H9 (cell line): ENCODE measurements around the gene PEMT. TPM values are rescaled to one million over a fixed set of nuclear protein-coding genes. Genes with fewer than 3 reads are reported as not detected.

Experiments used
- DNase-seq: peaks from one replicate; pipeline ENCODE4 v3.0.0-alpha.2; 2017
- H2AFZ ChIP-seq: one replicate; pipeline ENCODE4 v1.6.1; 2013; ENCODE audit warnings: mild to moderate bottlenecking, low read length, control low read depth, moderate library complexity
- H2AK5ac ChIP-seq: 2 replicates; pipeline ENCODE4 v1.6.1; 2013; ENCODE audit warnings: low read length, control low read depth, mixed read lengths; ENCODE audit not compliant: insufficient read length
- H2BK120ac ChIP-seq: one replicate; pipeline ENCODE4 v1.6.1; 2013; ENCODE audit warnings: low read depth, mild to moderate bottlenecking, low read length, control low read depth, inconsistent platforms; ENCODE audit not compliant: poor library complexity, severe bottlenecking
- H2BK12ac ChIP-seq: 2 replicates; pipeline ENCODE4 v1.6.1; 2013; ENCODE audit warnings: low read length, control low read depth, mixed read lengths, low read depth; ENCODE audit not compliant: insufficient read length
- H2BK15ac ChIP-seq: 2 replicates; pipeline ENCODE4 v1.6.1; 2013; ENCODE audit warnings: low read depth, low read length, control low read depth
- H2BK20ac ChIP-seq: one replicate; pipeline ENCODE4 v1.6.1; 2013; ENCODE audit warnings: low read depth, mild to moderate bottlenecking, low read length, control low read depth, inconsistent platforms; ENCODE audit not compliant: poor library complexity, severe bottlenecking
- H2BK5ac ChIP-seq: 2 replicates; pipeline ENCODE4 v1.6.1; 2013; ENCODE audit warnings: low read length, control low read depth, mixed read lengths; ENCODE audit not compliant: insufficient read length
- H3K14ac ChIP-seq: 2 replicates; pipeline ENCODE4 v1.6.1; 2013; ENCODE audit warnings: low read length, control low read depth; ENCODE audit not compliant: insufficient read depth
- H3K18ac ChIP-seq: 2 replicates; pipeline ENCODE4 v1.6.1; 2013; ENCODE audit warnings: low read depth, mild to moderate bottlenecking, mixed read lengths, low read length, control low read depth; ENCODE audit not compliant: insufficient read length
- H3K23ac ChIP-seq: 2 replicates; pipeline ENCODE4 v1.6.1; 2013; ENCODE audit warnings: low read length, control low read depth, mixed read lengths, low read depth; ENCODE audit not compliant: insufficient read length
- H3K23me2 ChIP-seq: 2 replicates; pipeline ENCODE4 v1.6.1; 2013; ENCODE audit warnings: low read depth, mild to moderate bottlenecking, mixed read lengths, low read length, control low read depth; ENCODE audit not compliant: insufficient read length, poor library complexity, severe bottlenecking
- H3K27ac ChIP-seq: 2 replicates; pipeline ENCODE4 v1.5.1; 2013; ENCODE audit warnings: low read length, control low read depth, mixed read lengths, low read depth; ENCODE audit not compliant: insufficient read length
- H3K27me3 ChIP-seq: 2 replicates; pipeline ENCODE4 v1.6.1; 2013; ENCODE audit warnings: low read length, control low read depth, inconsistent platforms; ENCODE audit not compliant: insufficient read depth
- H3K4ac ChIP-seq: 2 replicates; pipeline ENCODE4 v1.6.1; 2013; ENCODE audit warnings: low read depth, mild to moderate bottlenecking, control low read depth, inconsistent platforms, low read length, moderate library complexity
- H3K4me1 ChIP-seq: 2 replicates; pipeline ENCODE4 v1.6.1; 2013; ENCODE audit warnings: low read length, control low read depth, inconsistent platforms; ENCODE audit not compliant: insufficient read depth
- H3K4me2 ChIP-seq: 2 replicates; pipeline ENCODE4 v1.6.1; 2013; ENCODE audit warnings: low read length, control low read depth, mixed read lengths; ENCODE audit not compliant: insufficient read length, insufficient read depth
- H3K56ac ChIP-seq: 2 replicates; pipeline ENCODE4 v1.6.1; 2013; ENCODE audit warnings: low read depth, mild to moderate bottlenecking, mixed read lengths, low read length, control low read depth; ENCODE audit not compliant: insufficient read length
- H3K79me1 ChIP-seq: 2 replicates; pipeline ENCODE4 v1.6.1; 2013; ENCODE audit warnings: low read depth, mild to moderate bottlenecking, moderate library complexity, low read length, control low read depth, inconsistent platforms; ENCODE audit not compliant: insufficient read depth, poor library complexity, severe bottlenecking
- H3K79me2 ChIP-seq: 2 replicates; pipeline ENCODE4 v1.6.1; 2013; ENCODE audit warnings: low read length, control low read depth, inconsistent platforms; ENCODE audit not compliant: insufficient read depth
- H3K9ac ChIP-seq: 2 replicates; pipeline ENCODE4 v1.6.1; 2013; ENCODE audit warnings: low read length, control low read depth, mixed read lengths; ENCODE audit not compliant: insufficient read length; ENCODE audit errors: extremely low read depth
- H3K9me3 ChIP-seq: one replicate; pipeline ENCODE4 v1.6.1; 2013; ENCODE audit warnings: low read depth, low read length, inconsistent platforms; ENCODE audit not compliant: control insufficient read depth
- H3T11ph ChIP-seq: one replicate; pipeline ENCODE4 v1.6.1; 2013; ENCODE audit warnings: mild to moderate bottlenecking, low read length, control low read depth, inconsistent platforms
- H4K20me1 ChIP-seq: one replicate; pipeline ENCODE4 v1.6.1; 2013; ENCODE audit not compliant: control insufficient read depth, insufficient read length, insufficient read depth
- H4K5ac ChIP-seq: 2 replicates; pipeline ENCODE4 v1.6.1; 2013; ENCODE audit warnings: low read depth, mild to moderate bottlenecking, mixed read lengths, low read length, control low read depth; ENCODE audit not compliant: insufficient read length
- H4K8ac ChIP-seq: replicated peaks from 2 replicates; pipeline ENCODE4 v1.6.1; 2013; ENCODE audit warnings: low read length, control low read depth, mixed read lengths, low read depth; ENCODE audit not compliant: insufficient read length
- H4K91ac ChIP-seq: 2 replicates; pipeline ENCODE4 v1.6.1; 2013; ENCODE audit warnings: low read depth, mild to moderate bottlenecking, moderate library complexity, mixed read lengths, low read length, control low read depth; ENCODE audit not compliant: insufficient read length
- H3K27ac Mint-ChIP-seq, 3 experiments: 2 replicates in 2 of 3; 3 replicates in 1 of 3; pipeline ENCODE4 v1.8.0; 2020 to 2021; ENCODE audit warnings: mixed read lengths in 3 of 3, mild to moderate bottlenecking in 1 of 3, moderate library complexity in 1 of 3
- H3K27me3 Mint-ChIP-seq: 2 replicates; pipeline ENCODE4 v1.8.0; 2021; ENCODE audit warnings: low read depth, mild to moderate bottlenecking, moderate library complexity, mixed read lengths
- H3K36me3 Mint-ChIP-seq, 3 experiments: 2 replicates in 2 of 3; 3 replicates in 1 of 3; pipeline ENCODE4 v1.8.0; 2020 to 2021; ENCODE audit warnings: low read depth in 3 of 3, mixed read lengths in 3 of 3; ENCODE audit not compliant: insufficient read depth in 1 of 3
- H3K4me1 Mint-ChIP-seq, 2 experiments: 2 replicates each; pipeline ENCODE4 v1.8.0; 2020; ENCODE audit warnings: mixed read lengths in 2 of 2
- H3K4me3 Mint-ChIP-seq, 2 experiments: 2 replicates in 1 of 2; 3 replicates in 1 of 2; pipeline ENCODE4 v1.8.0; 2020 to 2021; ENCODE audit warnings: mild to moderate bottlenecking in 2 of 2, mixed read lengths in 2 of 2, moderate library complexity in 1 of 2
- H3K9me3 Mint-ChIP-seq, 2 experiments: 2 replicates in 1 of 2; 3 replicates in 1 of 2; pipeline ENCODE4 v1.8.0; 2020; ENCODE audit warnings: mild to moderate bottlenecking in 2 of 2, mixed read lengths in 2 of 2, moderate library complexity in 1 of 2
- CTCF ChIP-seq: fragments of 200-600 bp; sonication (generic); conservative IDR thresholded peaks from 3 replicates; pipeline ENCODE4 v1.8.0; 2021; ENCODE audit warnings: antibody characterized with exemption, mild to moderate bottlenecking
- WGBS: extraction: QIAGEN DNeasy Blood & Tissue Kit; methylation state at CpG from one replicate; pipeline ENCODE4 v1.1.7; 2013; ENCODE audit warnings: missing lambda C conversion rate, low lambda C conversion rate, mixed read lengths; ENCODE audit not compliant: insufficient read length; ENCODE audit errors: extremely low coverage; 5-methylcytosine and 5-hydroxymethylcytosine counted together
- total RNA-seq: library from RNA; stranded (reverse); gene quantifications from 2 replicates; pipeline ENCODE4 v1.2.1, GENCODE V29; 2021

PEMT gene
- total RNA-seq, 1 experiment from 2014 or later = 63.2 TPM

- no peak overlapping the region for H2BK15ac ChIP-seq
- H2AFZ ChIP-seq = no peak overlapping the region
- Mint-ChIP-seq H3K27ac (no peak overlapping the region), H3K9me3 (no peaks in the 10 kb centered on the region), H3K4me3 (no peak overlapping the region), H3K27me3 (no peaks in the 10 kb centered on the region), H3K36me3 (no peaks in the 10 kb centered on the region; a peak in 2 of 7 replicates), H3K4me1 (peaks cover 22 to 27% of the 10 kb centered on the region in 2 experiments)
- H3K4me1 ChIP-seq = peaks cover 2% of the 10 kb centered on the region; the same call in 1 of the 2 replicates
- H2AK5ac ChIP-seq = no peak overlapping the region
- H3K27ac ChIP-seq = no peak overlapping the region
- no peak overlapping the region for H4K91ac ChIP-seq
- no peak overlapping the region for H2BK12ac ChIP-seq
- H2BK120ac ChIP-seq = no peak overlapping the region
- no peak overlapping the region for H4K8ac ChIP-seq
- no peak overlapping the region for H3K4ac ChIP-seq
- no peak overlapping the region for H3K9ac ChIP-seq
- H3K79me1 ChIP-seq = no peaks in the 10 kb centered on the region
- TF ChIP-seq CTCF = no peak
- no peak overlapping the region for H3K23ac ChIP-seq
- no peak overlapping the region for H2BK5ac ChIP-seq
- no peak overlapping the region for H3K18ac ChIP-seq
- H4K5ac ChIP-seq = no peak overlapping the region
- no peak overlapping the region for H3K56ac ChIP-seq
- H2BK20ac ChIP-seq = no peak overlapping the region
- no peak overlapping the region for H3T11ph ChIP-seq
- no peaks in the 10 kb centered on the region for H3K9me3 ChIP-seq
- H4K20me1 ChIP-seq = no peaks in the 10 kb centered on the region
- H3K14ac ChIP-seq = no peak overlapping the region; the same call in 1 of the 2 replicates
- no CpG with 5 or more reads among the region's 15 CpGs for whole genome bisulfite sequencing
- H3K79me2 ChIP-seq = no peaks in the 10 kb centered on the region
- DNase-seq = no peak
- no peak overlapping the region for H3K4me2 ChIP-seq
- H3K23me2 ChIP-seq = no peaks in the 10 kb centered on the region
- no peaks in the 10 kb centered on the region for H3K27me3 ChIP-seq
These were observed 29.4 kb downstream of the PEMT start for GRCh38 chr17:17562146-17562511.
